B cell (primary cell): ENCODE measurements around the gene BCL10. TPM values are rescaled to one million over a fixed set of nuclear protein-coding genes. Genes with fewer than 3 reads are reported as not detected.
A peak's percentile ranks its signal among the peaks of the same experiment; 100 is the strongest.

ENCODE experiments used
- ATAC-seq: fragments of 200-7000 bp; cut with Tn5 transposase; one replicate; pipeline ENCODE4 v1.10.0; 2021; ENCODE audit warnings: low read depth, mild to moderate bottlenecking, moderate number of reproducible peaks, moderate library complexity
- CTCF ChIA-PET: fragments of 350-600 bp; sonication (Branson Sonifier 250); formaldehyde crosslinking; loops from one replicate; lab custom pipeline; 2021; ENCODE audit warnings: antibody characterized with exemption, inconsistent platforms; lab: Charles Lee
- POLR2A ChIA-PET: fragments of 350-600 bp; sonication (Branson Sonifier 250); formaldehyde crosslinking; loops from one replicate; lab custom pipeline; 2021; ENCODE audit warnings: antibody characterized with exemption; lab: Charles Lee
- DNase-seq: peaks from one replicate; pipeline ENCODE4 v3.0.0; 2013
- H2AFZ ChIP-seq: 2 replicates; pipeline ENCODE4 v1.6.1; 2012; ENCODE audit warnings: mild to moderate bottlenecking, low read depth, low read length; ENCODE audit not compliant: insufficient read depth, poor library complexity, severe bottlenecking
- H3K27ac ChIP-seq, 2 donors: 1 replicate in 1 of 2; 2 replicates in 1 of 2; pipeline ENCODE4 v1.5.1; 2012 to 2013; ENCODE audit warnings: low read length in 2 of 2, mild to moderate bottlenecking in 2 of 2, moderate library complexity in 1 of 2
- H3K27me3 ChIP-seq, 4 experiments: fragments of 200-600 bp in 1 of 4; sonication (generic) in 1 of 4; replicated peaks in 1 of 4; 1 replicate in 2 of 4; 2 replicates in 2 of 4; pipeline versions ENCODE4 v1.6.1 to v1.7.0; 2013 to 2016; ENCODE audit warnings: low read length in 3 of 4, mild to moderate bottlenecking in 2 of 4, mixed read lengths in 1 of 4, moderate library complexity in 1 of 4; ENCODE audit not compliant: insufficient read depth in 4 of 4, control insufficient read depth in 3 of 4; ENCODE audit errors: control extremely low read depth in 1 of 4
- H3K36me3 ChIP-seq, 2 experiments: replicated peaks in 1 of 2; 1 replicate in 1 of 2; 2 replicates in 1 of 2; pipeline versions ENCODE4 v1.6.1 to v1.7.1; 2013; ENCODE audit warnings: low read length in 1 of 2; ENCODE audit not compliant: insufficient read depth in 2 of 2, control insufficient read depth in 1 of 2; ENCODE audit errors: control extremely low read depth in 1 of 2, extremely low read depth in 1 of 2
- H3K4me1 ChIP-seq, 2 donors: fragments of 200-600 bp in 1 of 2; sonication (generic) in 1 of 2; 1 replicate in 1 of 2; 2 replicates in 1 of 2; pipeline versions ENCODE4 v1.5.1 to v1.6.1; 2013 to 2017; ENCODE audit warnings: low read length in 2 of 2; ENCODE audit not compliant: control insufficient read depth in 2 of 2, insufficient read depth in 2 of 2
- H3K4me2 ChIP-seq: replicated peaks from 2 replicates; pipeline ENCODE3; 2012; ENCODE audit warnings: mild to moderate bottlenecking, low read depth, low read length; ENCODE audit not compliant: poor library complexity, severe bottlenecking
- H3K4me3 ChIP-seq, 5 experiments: fragments of 200-600 bp in 1 of 5; sonication (generic) in 1 of 5; 1 replicate in 3 of 5; 2 replicates in 2 of 5; pipeline versions ENCODE4 v1.5.1 to v1.7.0; 2011 to 2016; ENCODE audit warnings: low read length in 4 of 5, mild to moderate bottlenecking in 4 of 5, low read depth in 2 of 5, control low read depth in 1 of 5, moderate library complexity in 1 of 5; ENCODE audit not compliant: insufficient read depth in 1 of 5; ENCODE audit errors: control extremely low read depth in 1 of 5, extremely low read depth in 1 of 5
- H3K79me2 ChIP-seq: fragments of 200-600 bp; sonication (generic); one replicate; pipeline ENCODE4 v1.6.0; 2016; ENCODE audit warnings: low read length; ENCODE audit not compliant: control insufficient read depth, insufficient read depth
- H3K9ac ChIP-seq: fragments of 200-600 bp; sonication (generic); 2 replicates; pipeline ENCODE4 v1.6.1; 2017; ENCODE audit warnings: mild to moderate bottlenecking, low read length, moderate library complexity
- H3K9me3 ChIP-seq, 3 donors: one replicate each; pipeline versions ENCODE4 v1.6.1 to v1.7.1; 2013; ENCODE audit warnings: low read length in 2 of 3; ENCODE audit not compliant: control insufficient read depth in 2 of 3, insufficient read depth in 1 of 3; ENCODE audit errors: control extremely low read depth in 1 of 3
- H4K20me1 ChIP-seq: 2 replicates; pipeline ENCODE4 v1.6.0; 2012; ENCODE audit warnings: mild to moderate bottlenecking, low read length; ENCODE audit not compliant: insufficient read depth, control insufficient read depth, poor library complexity, severe bottlenecking
- H3K27ac Mint-ChIP-seq: one replicate; pipeline ENCODE4 v1.8.0; 2021; ENCODE audit warnings: mixed read lengths
- H3K27me3 Mint-ChIP-seq: one replicate; pipeline ENCODE4 v1.8.0; 2021; ENCODE audit warnings: mixed read lengths
- H3K4me1 Mint-ChIP-seq: one replicate; pipeline ENCODE4 v1.8.0; 2021; ENCODE audit warnings: mixed read lengths
- H3K4me3 Mint-ChIP-seq: one replicate; pipeline ENCODE4 v1.8.0; 2021; ENCODE audit warnings: mixed read lengths
- H3K9me3 Mint-ChIP-seq: one replicate; pipeline ENCODE4 v1.8.0; 2022; ENCODE audit warnings: mixed read lengths; ENCODE audit not compliant: insufficient read depth
- EZH2 ChIP-seq: IDR thresholded peaks from 2 replicates; pipeline ENCODE4 v1.6.1; 2012; ENCODE audit warnings: borderline replicate concordance, low read depth, mild to moderate bottlenecking, moderate library complexity, low read length; ENCODE audit not compliant: insufficient read depth, poor library complexity, severe bottlenecking
- WGBS: methylation state at CpG from one replicate; pipeline ENCODE4 v1.1.5; 2013; ENCODE audit warnings: missing lambda C conversion rate; ENCODE audit not compliant: insufficient coverage; 5-methylcytosine and 5-hydroxymethylcytosine counted together
- intact Hi-C: fragments of 100-400 bp; cut with micrococcal nuclease; formaldehyde crosslinking; loops from one replicate; pipeline ENCODE4 v1.10.0; 2022
- polyA plus RNA-seq: library from polyadenylated mRNA; depleted of rRNA; stranded (reverse); fragments of >200 nt; gene quantifications from 2 replicates; pipeline ENCODE4 v1.2.3, GENCODE V29; 2012
- total RNA-seq, 2 donors: library from RNA; stranded (reverse); fragments of 120-200 nt in 1 of 2; gene quantifications; 1 replicate in 1 of 2; 2 replicates in 1 of 2; pipeline versions ENCODE4 v1.2.3 to v1.2.4, GENCODE V29; 2013 to 2022
- TF ChIP-seq, protein P1 (sequence below): fragments of 200-600 bp; IDR thresholded peaks from one replicate; pipeline ENCODE4 v1.8.0; 2022; ENCODE audit warnings: antibody characterized with exemption, mild to moderate bottlenecking

Gene BCL10
- total and polyA plus RNA-seq, 2 donors (not counting 1 experiment from before 2014, with no cell fraction given): 26.2 to 60.5 TPM

DNA sequence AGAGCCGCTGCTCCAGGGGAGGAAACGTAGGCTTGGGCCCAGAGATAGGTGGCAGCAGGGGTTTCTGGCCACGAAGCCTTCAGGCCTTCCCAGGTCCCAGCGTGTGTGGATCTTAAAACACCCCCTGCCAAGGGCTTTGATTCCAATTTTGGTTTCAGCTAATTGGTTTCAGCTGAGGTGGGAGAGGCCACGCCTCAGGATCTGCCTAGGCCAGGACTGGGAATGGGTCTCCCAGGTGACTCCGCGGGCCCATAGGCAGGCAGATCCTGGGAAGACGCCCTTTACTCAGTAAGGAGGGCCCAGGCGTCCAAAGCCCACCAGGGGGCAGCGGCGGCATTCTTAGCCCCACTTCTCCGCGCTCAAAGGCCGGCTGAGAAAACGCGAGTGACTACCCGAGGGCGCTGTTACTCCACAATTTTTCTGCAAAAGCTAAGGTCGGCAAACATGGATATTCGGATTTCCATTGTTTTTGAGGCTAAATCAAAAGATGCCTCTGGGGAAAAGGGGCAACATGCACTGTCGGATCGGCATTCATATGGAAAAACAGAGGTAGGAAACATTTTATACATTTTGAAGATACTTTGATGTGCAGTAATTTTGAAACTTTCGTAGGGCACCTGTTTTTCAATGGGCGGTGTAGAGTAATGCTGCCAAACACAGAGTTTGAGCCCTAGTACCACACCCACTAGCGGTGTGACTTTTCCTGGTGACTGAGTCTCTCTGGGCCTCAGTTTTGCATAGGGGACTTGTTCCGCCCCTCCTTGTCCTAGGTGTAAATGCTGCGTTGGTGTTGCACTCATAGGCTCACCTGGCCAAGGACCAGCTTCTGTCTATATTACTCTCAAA is 31.8 kb upstream of the BCL10 start:
- Mint-ChIP-seq H3K27ac (no peak overlapping the region), H3K27me3 (peaks cover 15% of the 10 kb centered on the region), H3K9me3 (no peaks in the 10 kb centered on the region), H3K4me3 (peak overlapping the region; percentile 84), H3K4me1 (peaks cover 9% of the 10 kb centered on the region)
- Histone ChIP-seq H3K4me3 (peak overlapping the region in 2 of 5 experiments; percentile 28 to 38), H3K4me1 (peaks cover 8 to 10% of the 10 kb centered on the region in 2 donors), H4K20me1 (no peaks in the 10 kb centered on the region), H3K27me3 (peaks cover 0 to 11% (median 6%) of the 10 kb centered on the region in 4 experiments), H3K9me3 (no peaks in the 10 kb centered on the region), H3K4me2 (peak overlapping the region; percentile 70), H2AFZ (peak overlapping the region; percentile 57), H3K27ac (no peak overlapping the region), H3K79me2 (peaks cover 3% of the 10 kb centered on the region), H3K36me3 (no peaks in the 10 kb centered on the region), H3K9ac (peak overlapping the region; percentile 41)
- ATAC-seq (peak; percentile 96), DNase-seq (peak; percentile 80)
- TF ChIP-seq EZH2: no peak
- TF ChIP-seq, protein P1, sequence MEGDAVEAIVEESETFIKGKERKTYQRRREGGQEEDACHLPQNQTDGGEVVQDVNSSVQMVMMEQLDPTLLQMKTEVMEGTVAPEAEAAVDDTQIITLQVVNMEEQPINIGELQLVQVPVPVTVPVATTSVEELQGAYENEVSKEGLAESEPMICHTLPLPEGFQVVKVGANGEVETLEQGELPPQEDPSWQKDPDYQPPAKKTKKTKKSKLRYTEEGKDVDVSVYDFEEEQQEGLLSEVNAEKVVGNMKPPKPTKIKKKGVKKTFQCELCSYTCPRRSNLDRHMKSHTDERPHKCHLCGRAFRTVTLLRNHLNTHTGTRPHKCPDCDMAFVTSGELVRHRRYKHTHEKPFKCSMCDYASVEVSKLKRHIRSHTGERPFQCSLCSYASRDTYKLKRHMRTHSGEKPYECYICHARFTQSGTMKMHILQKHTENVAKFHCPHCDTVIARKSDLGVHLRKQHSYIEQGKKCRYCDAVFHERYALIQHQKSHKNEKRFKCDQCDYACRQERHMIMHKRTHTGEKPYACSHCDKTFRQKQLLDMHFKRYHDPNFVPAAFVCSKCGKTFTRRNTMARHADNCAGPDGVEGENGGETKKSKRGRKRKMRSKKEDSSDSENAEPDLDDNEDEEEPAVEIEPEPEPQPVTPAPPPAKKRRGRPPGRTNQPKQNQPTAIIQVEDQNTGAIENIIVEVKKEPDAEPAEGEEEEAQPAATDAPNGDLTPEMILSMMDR: peak; percentile 90
- CTCF ChIA-PET: interaction anchor here (0.6 to 4.4 kb wide), 31 partner anchors 8 to 716 kb away, joined by 3 to 49 read pairs (median 4); partner anchors contain the start of genes BCL10, C1orf52 and CCN1
- WGBS: 27% methylated on average over 24 of the region's 27 CpGs
- intact Hi-C loops: loop anchor here (1.0 to 10.0 kb wide), 5 partner anchors 87 to 603 kb away; partner anchors contain the start of gene CCN1
- POLR2A ChIA-PET: no interaction called here

DNA sequence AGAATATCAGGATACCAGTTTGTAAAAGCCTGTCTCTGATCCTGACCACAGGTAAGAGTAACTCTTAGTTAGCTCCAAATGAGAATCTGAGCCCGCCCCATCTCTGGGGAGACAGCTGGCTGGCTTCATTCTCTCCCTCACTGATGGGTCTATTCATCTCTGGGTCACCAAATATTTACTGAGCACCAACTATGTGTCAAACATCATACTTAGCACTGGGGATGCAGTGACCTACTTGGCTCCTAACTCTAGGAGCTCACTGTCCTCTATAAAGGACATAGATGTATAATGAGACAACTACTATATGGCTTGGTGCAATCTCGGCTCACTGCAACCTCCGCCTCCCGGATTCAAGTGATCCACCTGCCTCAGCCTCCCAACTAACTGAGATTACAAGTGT is 29.8 kb upstream of the BCL10 start:
- intact Hi-C loops: loop anchor here (10.0 kb wide), 1 partner anchor 89 kb away; no protein-coding TSS in a partner anchor
- Histone ChIP-seq H3K4me2 (no peak overlapping the region), H3K27me3 (peaks cover 0 to 7% (median 5%) of the 10 kb centered on the region in 4 experiments), H3K79me2 (peaks cover 3% of the 10 kb centered on the region), H3K36me3 (no peaks in the 10 kb centered on the region), H3K4me1 (peaks cover 8 to 10% of the 10 kb centered on the region in 2 donors), H3K4me3 (no peak overlapping the region), H3K27ac (no peak overlapping the region), H3K9me3 (no peaks in the 10 kb centered on the region), H2AFZ (no peak overlapping the region), H3K9ac (no peak overlapping the region), H4K20me1 (no peaks in the 10 kb centered on the region)
- DNase-seq: no peak
- TF ChIP-seq, protein P1: no peak
- TF ChIP-seq EZH2: no peak
- ChIA-PET POLR2A (no interaction called here), CTCF (no interaction called here)
- WGBS: 94% methylated on average over 4 of the region's 4 CpGs
- Mint-ChIP-seq H3K4me1 (peaks cover 9% of the 10 kb centered on the region), H3K4me3 (no peak overlapping the region), H3K9me3 (no peaks in the 10 kb centered on the region), H3K27me3 (peaks cover 15% of the 10 kb centered on the region), H3K27ac (no peak overlapping the region)
- ATAC-seq: no peak
